CD8-positive, alpha-beta memory T cell (primary cell): Measurements from ENCODE around the gene PTEN. TPM values are rescaled to one million over a fixed set of nuclear protein-coding genes. Genes with fewer than 3 reads are reported as not detected.
A peak's percentile ranks its signal among the peaks of the same experiment; 100 is the strongest.
"Not testable (repeated sequence)": the region's sequence is repeated elsewhere in the genome, so short reads cannot be mapped to it uniquely, and the experiment has no call there.

Experiments used
- CTCF ChIA-PET: fragments of 350-600 bp; sonication (Branson Sonifier 250); formaldehyde crosslinking; loops from one replicate; lab custom pipeline; 2021; ENCODE audit warnings: antibody characterized with exemption; lab: Charles Lee
- POLR2A ChIA-PET: fragments of 350-600 bp; sonication (Branson Sonifier 250); formaldehyde crosslinking; loops from one replicate; lab custom pipeline; 2021; ENCODE audit warnings: antibody characterized with exemption; lab: Charles Lee
- DNase-seq, 5 donors: peaks; one replicate each; pipeline versions ENCODE4 v3.0.0 to v3.0.0-alpha.2; 2020 to 2022; ENCODE audit warnings: mixed read lengths in 1 of 5
- H3K27ac ChIP-seq: one replicate; pipeline ENCODE4 v1.7.0; 2013; ENCODE audit warnings: low read depth, mild to moderate bottlenecking, low read length, moderate library complexity
- H3K27me3 ChIP-seq: 2 replicates; pipeline ENCODE4 v1.7.0; 2013; ENCODE audit warnings: low read length, mild to moderate bottlenecking; ENCODE audit not compliant: insufficient read depth, poor library complexity, severe bottlenecking
- H3K36me3 ChIP-seq: 2 replicates; pipeline ENCODE4 v1.7.0; 2013; ENCODE audit warnings: mild to moderate bottlenecking, low read length, moderate library complexity; ENCODE audit not compliant: insufficient read depth
- H3K4me1 ChIP-seq: 2 replicates; pipeline ENCODE4 v1.7.0; 2013; ENCODE audit warnings: mild to moderate bottlenecking, low read length, moderate library complexity; ENCODE audit not compliant: insufficient read depth
- H3K4me3 ChIP-seq: 2 replicates; pipeline ENCODE4 v1.7.0; 2013; ENCODE audit warnings: mild to moderate bottlenecking, low read length
- H3K9me3 ChIP-seq: 2 replicates; pipeline ENCODE4 v1.7.0; 2013; ENCODE audit warnings: mild to moderate bottlenecking, low read length
- H3K27ac Mint-ChIP-seq, 8 donors: one replicate each; pipeline ENCODE4 v1.8.0; 2020 to 2021; ENCODE audit warnings: mixed read lengths in 8 of 8, mild to moderate bottlenecking in 6 of 8, inconsistent platforms in 3 of 8, moderate library complexity in 3 of 8
- H3K27me3 Mint-ChIP-seq, 2 donors: one replicate each; pipeline ENCODE4 v1.8.0; 2020 to 2021; ENCODE audit warnings: mixed read lengths in 2 of 2, mild to moderate bottlenecking in 1 of 2, moderate library complexity in 1 of 2
- H3K36me3 Mint-ChIP-seq, 3 donors: one replicate each; pipeline ENCODE4 v1.8.0; 2020 to 2021; ENCODE audit warnings: mixed read lengths in 3 of 3, inconsistent platforms in 1 of 3, mild to moderate bottlenecking in 1 of 3
- H3K4me1 Mint-ChIP-seq, 3 donors: one replicate each; pipeline ENCODE4 v1.8.0; 2020 to 2021; ENCODE audit warnings: mixed read lengths in 3 of 3, inconsistent platforms in 1 of 3, mild to moderate bottlenecking in 1 of 3
- H3K4me3 Mint-ChIP-seq, 7 donors: one replicate each; pipeline ENCODE4 v1.8.0; 2020 to 2021; ENCODE audit warnings: mixed read lengths in 7 of 7, mild to moderate bottlenecking in 6 of 7, moderate library complexity in 4 of 7, inconsistent platforms in 2 of 7
- H3K9me3 Mint-ChIP-seq, 5 donors: one replicate each; pipeline ENCODE4 v1.8.0; 2020 to 2022; ENCODE audit warnings: mixed read lengths in 5 of 5, mild to moderate bottlenecking in 3 of 5, moderate library complexity in 2 of 5, inconsistent platforms in 1 of 5
- polyA plus RNA-seq: library from polyadenylated mRNA; unstranded; fragments of 300-500 nt; fragmentation: Illumina TruSeq; gene quantifications from one replicate; pipeline ENCODE4 v1.2.3, GENCODE V29; 2021
- total RNA-seq, 2 experiments: library from RNA; stranded (reverse); gene quantifications; one replicate each; pipeline ENCODE4 v1.2.3, GENCODE V29; 2021

The PTEN gene
- total and polyA plus RNA-seq, 3 experiments from 2014 or later, result 29.1 to 50.6 (median 49.5) TPM

GRCh38 chr10:87841186-87841585 lies 22.2 kb upstream of the PTEN start:
- no peak overlapping the region for H3K27ac ChIP-seq

GRCh38 chr10:87842220-87842641 lies 21.2 kb upstream of the PTEN start:
- H3K27me3 ChIP-seq, result no peaks in the 10 kb centered on the region
- DNase-seq, result no peak
- Mint-ChIP-seq H3K27me3 (no peaks in the 10 kb centered on the region), H3K4me3 (peak overlapping the region in 1 of 7 donors; percentile 68), H3K4me1 (no peaks in the 10 kb centered on the region), H3K9me3 (no peaks in the 10 kb centered on the region), H3K27ac (no peak overlapping the region), H3K36me3 (peaks cover 0 to 6% (median 0%) of the 10 kb centered on the region in 3 donors)
- ChIA-PET POLR2A (no interaction called here), CTCF (no interaction called here)
- no peaks in the 10 kb centered on the region for H3K9me3 ChIP-seq
- H3K4me1 ChIP-seq, result no peaks in the 10 kb centered on the region
- H3K36me3 ChIP-seq, result no peaks in the 10 kb centered on the region
- no peak overlapping the region for H3K4me3 ChIP-seq
- H3K27ac ChIP-seq, result no peak overlapping the region

More at GRCh38 chr10:87841186-87841585, 22.2 kb upstream of the PTEN start:
- peaks cover 0 to 10% (median 1%) of the 10 kb centered on the region in 3 donors for H3K36me3 Mint-ChIP-seq
- H3K9me3 Mint-ChIP-seq, result no peaks in the 10 kb centered on the region
- H3K27me3 Mint-ChIP-seq, result no peaks in the 10 kb centered on the region
- H3K27ac Mint-ChIP-seq, result no peak overlapping the region
- H3K4me3 Mint-ChIP-seq, result no peak overlapping the region
- DNase-seq, result no peak
- no peaks in the 10 kb centered on the region for H3K4me1 Mint-ChIP-seq
- no peaks in the 10 kb centered on the region for H3K9me3 ChIP-seq
- H3K27me3 ChIP-seq, result no peaks in the 10 kb centered on the region
- POLR2A ChIA-PET, result no interaction called here
- no peaks in the 10 kb centered on the region for H3K4me1 ChIP-seq
- H3K36me3 ChIP-seq, result no peaks in the 10 kb centered on the region
- CTCF ChIA-PET, result no interaction called here
- no peak overlapping the region for H3K4me3 ChIP-seq

- H3K27ac Mint-ChIP-seq, result no peak overlapping the region
- no peaks in the 10 kb centered on the region for H3K9me3 Mint-ChIP-seq
- no peak overlapping the region for H3K4me3 Mint-ChIP-seq
- no peaks in the 10 kb centered on the region for H3K9me3 ChIP-seq
- H3K4me3 ChIP-seq, result no peak overlapping the region
- H3K27me3 ChIP-seq, result no peaks in the 10 kb centered on the region
- peaks cover 0 to 6% (median 0%) of the 10 kb centered on the region in 3 donors for H3K36me3 Mint-ChIP-seq
- CTCF ChIA-PET, result no interaction called here
- no peak overlapping the region for H3K27ac ChIP-seq
- peaks cover 0 to 2% of the 10 kb centered on the region in 2 donors for H3K27me3 Mint-ChIP-seq
- no peak for DNase-seq
- H3K4me1 Mint-ChIP-seq, result no peaks in the 10 kb centered on the region
- POLR2A ChIA-PET, result no interaction called here
- no peaks in the 10 kb centered on the region for H3K4me1 ChIP-seq
- H3K36me3 ChIP-seq, result no peaks in the 10 kb centered on the region
These were observed 20.5 kb upstream of the PTEN start for GRCh38 chr10:87842776-87843497.

GRCh38 chr10:87843714-87844113 lies 19.7 kb upstream of the PTEN start:
- Mint-ChIP-seq H3K4me3 (no peak overlapping the region), H3K27me3 (peaks cover 0 to 2% of the 10 kb centered on the region in 2 donors), H3K36me3 (peaks cover 0 to 6% (median 0%) of the 10 kb centered on the region in 3 donors), H3K9me3 (no peaks in the 10 kb centered on the region), H3K27ac (no peak overlapping the region), H3K4me1 (no peaks in the 10 kb centered on the region)
- Histone ChIP-seq H3K27me3 (no peaks in the 10 kb centered on the region), H3K4me1 (no peaks in the 10 kb centered on the region), H3K4me3 (no peak overlapping the region), H3K36me3 (no peaks in the 10 kb centered on the region), H3K9me3 (no peaks in the 10 kb centered on the region), H3K27ac (no peak overlapping the region)
- no peak for DNase-seq
- POLR2A ChIA-PET, result no interaction called here
- CTCF ChIA-PET, result no interaction called here

- Mint-ChIP-seq H3K4me3 (no peak overlapping the region), H3K9me3 (no peaks in the 10 kb centered on the region), H3K27ac (no peak overlapping the region), H3K36me3 (peaks cover 0 to 6% (median 0%) of the 10 kb centered on the region in 3 donors), H3K27me3 (peaks cover 0 to 2% of the 10 kb centered on the region in 2 donors), H3K4me1 (no peaks in the 10 kb centered on the region)
- H3K27me3 ChIP-seq, result no peaks in the 10 kb centered on the region
- H3K4me1 ChIP-seq, result no peaks in the 10 kb centered on the region
- ChIA-PET POLR2A (no interaction called here), CTCF (interaction anchor here (1.2 kb wide), 1 partner anchor 269 kb away, joined by 5 read pairs; no protein-coding TSS in a partner anchor)
- H3K27ac ChIP-seq, result no peak overlapping the region
- no peaks in the 10 kb centered on the region for H3K36me3 ChIP-seq
- no peak for DNase-seq
- no peaks in the 10 kb centered on the region for H3K9me3 ChIP-seq
- H3K4me3 ChIP-seq, result no peak overlapping the region
These were observed 18.4 kb upstream of the PTEN start for GRCh38 chr10:87844837-87845623.

GRCh38 chr10:87845624-87845998 lies 17.8 kb upstream of the PTEN start:
- ChIA-PET POLR2A (no interaction called here), CTCF (interaction anchor here (1.2 kb wide), 1 partner anchor 269 kb away, joined by 5 read pairs; no protein-coding TSS in a partner anchor)
- Mint-ChIP-seq H3K27me3 (peaks cover 0 to 2% of the 10 kb centered on the region in 2 donors), H3K9me3 (no peaks in the 10 kb centered on the region), H3K36me3 (peaks cover 0 to 3% (median 0%) of the 10 kb centered on the region in 3 donors), H3K4me3 (no peak overlapping the region), H3K27ac (no peak overlapping the region), H3K4me1 (no peaks in the 10 kb centered on the region)
- H3K27ac ChIP-seq, result no peak overlapping the region
- no peaks in the 10 kb centered on the region for H3K27me3 ChIP-seq
- no peaks in the 10 kb centered on the region for H3K4me1 ChIP-seq
- H3K9me3 ChIP-seq, result no peaks in the 10 kb centered on the region
- no peak overlapping the region for H3K4me3 ChIP-seq
- no peaks in the 10 kb centered on the region for H3K36me3 ChIP-seq
- DNase-seq, result no peak

GRCh38 chr10:87846023-87846422 lies 17.4 kb upstream of the PTEN start:
- DNase-seq, result no peak
- peaks cover 0 to 2% of the 10 kb centered on the region in 2 donors for H3K27me3 Mint-ChIP-seq
- POLR2A ChIA-PET, result no interaction called here

GRCh38 chr10:87846711-87847110 lies 16.7 kb upstream of the PTEN start:
- H3K4me1 Mint-ChIP-seq, DNase-seq, H3K27me3 Mint-ChIP-seq, H3K4me3 ChIP-seq, H3K9me3 Mint-ChIP-seq, H3K9me3 ChIP-seq, H3K4me1 ChIP-seq, CTCF ChIA-PET, POLR2A ChIA-PET, H3K27me3 ChIP-seq, H3K4me3 Mint-ChIP-seq, H3K27ac ChIP-seq, H3K36me3 Mint-ChIP-seq, H3K36me3 ChIP-seq: not testable (repeated sequence)
- peak overlapping the region in 1 of 8 donors; percentile 70 for H3K27ac Mint-ChIP-seq

More at GRCh38 chr10:87846023-87846422, 17.4 kb upstream of the PTEN start:
- Histone ChIP-seq H3K4me3 (no peak overlapping the region), H3K4me1 (no peaks in the 10 kb centered on the region), H3K36me3 (no peaks in the 10 kb centered on the region), H3K27me3 (no peaks in the 10 kb centered on the region), H3K27ac (no peak overlapping the region), H3K9me3 (no peaks in the 10 kb centered on the region)
- Mint-ChIP-seq H3K36me3 (no peaks in the 10 kb centered on the region), H3K4me1 (peaks cover 2 to 4% (median 3%) of the 10 kb centered on the region in 3 donors), H3K4me3 (no peak overlapping the region), H3K9me3 (no peaks in the 10 kb centered on the region), H3K27ac (no peak overlapping the region)
- CTCF ChIA-PET, result interaction anchor here (1.2 kb wide), 1 partner anchor 268 kb away, joined by 5 read pairs; no protein-coding TSS in a partner anchor
